Neural progenitor cell (in vitro differentiated cells): Measurements from ENCODE around the gene AGTRAP. TPM values are rescaled to one million over a fixed set of nuclear protein-coding genes. Genes with fewer than 3 reads are reported as not detected.
A peak's percentile ranks its signal among the peaks of the same experiment; 100 is the strongest.

Source experiments
- DNase-seq: peaks from one replicate; pipeline ENCODE4 v3.0.0-alpha.2; 2016; ENCODE audit warnings: low spot score
- H2AFZ ChIP-seq: fragments of 200-600 bp; sonication (generic); replicated peaks from 2 replicates; pipeline ENCODE4 v1.6.1; 2016; ENCODE audit warnings: antibody characterized with exemption
- H3F3A ChIP-seq: fragments of 200-600 bp; sonication (generic); 2 replicates; pipeline ENCODE4 v1.6.1; 2016; ENCODE audit warnings: antibody characterized with exemption, low read depth
- H3K27ac ChIP-seq: fragments of 200-600 bp; sonication (generic); 2 replicates; pipeline ENCODE4 v1.5.1; 2016; ENCODE audit warnings: mild to moderate bottlenecking
- H3K27me3 ChIP-seq: fragments of 200-600 bp; sonication (generic); 2 replicates; pipeline ENCODE4 v1.6.1; 2016; ENCODE audit warnings: mild to moderate bottlenecking, moderate library complexity
- H3K36me3 ChIP-seq: fragments of 200-600 bp; sonication (generic); 2 replicates; pipeline ENCODE4 v1.5.1; 2016
- H3K4me1 ChIP-seq: fragments of 200-600 bp; sonication (generic); 2 replicates; pipeline ENCODE4 v1.6.1; 2016; ENCODE audit warnings: mixed run types
- H3K4me2 ChIP-seq: fragments of 200-600 bp; sonication (generic); 2 replicates; pipeline ENCODE4 v1.6.1; 2016
- H3K4me3 ChIP-seq: fragments of 200-600 bp; sonication (generic); 2 replicates; pipeline ENCODE4 v1.5.1; 2016
- H3K79me2 ChIP-seq: fragments of 200-600 bp; sonication (generic); 2 replicates; pipeline ENCODE4 v1.6.1; 2016; ENCODE audit warnings: low read depth
- H3K9ac ChIP-seq: fragments of 200-600 bp; sonication (generic); 2 replicates; pipeline ENCODE4 v1.6.1; 2016
- H3K9me3 ChIP-seq: fragments of 200-600 bp; sonication (generic); 2 replicates; pipeline ENCODE4 v1.5.1; 2016; ENCODE audit warnings: low read depth
- H4K20me1 ChIP-seq: fragments of 200-600 bp; sonication (generic); 2 replicates; pipeline ENCODE4 v1.6.1; 2016; ENCODE audit warnings: low read depth
- H3K27ac Mint-ChIP-seq: 3 replicates; pipeline ENCODE4 v1.8.0; 2021; ENCODE audit warnings: mixed read lengths
- H3K27me3 Mint-ChIP-seq: 2 replicates; pipeline ENCODE4 v1.8.0; 2022; ENCODE audit warnings: low read depth, mild to moderate bottlenecking, inconsistent platforms, moderate library complexity, mixed read lengths; ENCODE audit not compliant: insufficient read depth
- H3K36me3 Mint-ChIP-seq: 3 replicates; pipeline ENCODE4 v1.8.0; 2021; ENCODE audit warnings: mixed read lengths
- H3K4me1 Mint-ChIP-seq: 3 replicates; pipeline ENCODE4 v1.8.0; 2021; ENCODE audit warnings: mixed read lengths
- H3K4me3 Mint-ChIP-seq: 3 replicates; pipeline ENCODE4 v1.8.0; 2021; ENCODE audit warnings: mild to moderate bottlenecking, moderate library complexity, mixed read lengths
- H3K9me3 Mint-ChIP-seq: 3 replicates; pipeline ENCODE4 v1.8.0; 2020; ENCODE audit warnings: mixed read lengths
- EZH2 ChIP-seq: fragments of 200-600 bp; sonication (generic); IDR thresholded peaks from 2 replicates; pipeline ENCODE4 v1.6.1; 2017; ENCODE audit warnings: antibody characterized with exemption, mild to moderate bottlenecking, moderate library complexity
- EZH2phosphoT487 ChIP-seq: fragments of 200-600 bp; sonication (generic); IDR thresholded peaks from 2 replicates; pipeline ENCODE4 v1.6.1; 2017; ENCODE audit warnings: antibody characterized with exemption
- total RNA-seq: library from RNA; depleted of rRNA; stranded (reverse); fragments of >200 nt; gene quantifications from 2 replicates; pipeline ENCODE4 v1.2.3, GENCODE V29; 2015; ENCODE audit warnings: low replicate concordance
- TF ChIP-seq, protein P1 (sequence below): fragments of 200-600 bp; sonication (generic); IDR thresholded peaks from 2 replicates; pipeline ENCODE4 v1.5.1; 2017; ENCODE audit warnings: antibody characterized with exemption, mild to moderate bottlenecking

The AGTRAP gene
- total RNA-seq, 1 donor from 2014 or later: 12.4 TPM

DNA sequence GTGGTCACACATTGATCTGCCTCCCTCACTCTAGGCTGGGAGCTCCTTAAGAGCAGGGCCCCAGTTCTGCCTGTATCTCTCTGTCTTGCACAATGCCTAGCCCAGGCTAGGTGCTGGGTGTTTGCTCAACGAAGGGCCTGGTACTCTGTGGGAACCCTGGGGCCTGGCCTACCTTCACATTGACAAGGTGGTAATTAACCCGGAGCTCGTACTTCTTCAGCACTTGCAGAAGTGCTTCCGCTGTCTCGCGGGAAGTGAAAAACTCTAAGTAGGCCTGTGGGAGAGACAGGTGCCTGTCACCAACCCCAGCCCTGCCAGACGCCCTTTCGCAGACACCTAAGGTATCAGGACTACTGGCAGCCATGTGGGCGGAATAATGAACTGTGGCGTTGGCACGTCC, 56.2 kb downstream of the AGTRAP start:
- no peak for DNase-seq
- Mint-ChIP-seq H3K9me3 (no peaks in the 10 kb centered on the region), H3K4me1 (no peaks in the 10 kb centered on the region), H3K4me3 (no peak overlapping the region), H3K27ac (no peak overlapping the region), H3K27me3 (no peaks in the 10 kb centered on the region), H3K36me3 (peaks cover 14% of the 10 kb centered on the region)
- no peaks in the 10 kb centered on the region for H3K79me2 ChIP-seq
- H3K4me2 ChIP-seq: no peak overlapping the region
- H3K9ac ChIP-seq: no peak overlapping the region
- H3K36me3 ChIP-seq: no peaks in the 10 kb centered on the region
- no peaks in the 10 kb centered on the region for H3K27me3 ChIP-seq
- H3K9me3 ChIP-seq: no peaks in the 10 kb centered on the region
- no peaks in the 10 kb centered on the region for H4K20me1 ChIP-seq
- peaks cover 8% of the 10 kb centered on the region for H3K4me1 ChIP-seq
- H3K27ac ChIP-seq: no peak overlapping the region
- no peak overlapping the region for H2AFZ ChIP-seq
- no peak overlapping the region for H3K4me3 ChIP-seq
- H3F3A ChIP-seq: peaks cover 7% of the 10 kb centered on the region
- TF ChIP-seq, protein P1, sequence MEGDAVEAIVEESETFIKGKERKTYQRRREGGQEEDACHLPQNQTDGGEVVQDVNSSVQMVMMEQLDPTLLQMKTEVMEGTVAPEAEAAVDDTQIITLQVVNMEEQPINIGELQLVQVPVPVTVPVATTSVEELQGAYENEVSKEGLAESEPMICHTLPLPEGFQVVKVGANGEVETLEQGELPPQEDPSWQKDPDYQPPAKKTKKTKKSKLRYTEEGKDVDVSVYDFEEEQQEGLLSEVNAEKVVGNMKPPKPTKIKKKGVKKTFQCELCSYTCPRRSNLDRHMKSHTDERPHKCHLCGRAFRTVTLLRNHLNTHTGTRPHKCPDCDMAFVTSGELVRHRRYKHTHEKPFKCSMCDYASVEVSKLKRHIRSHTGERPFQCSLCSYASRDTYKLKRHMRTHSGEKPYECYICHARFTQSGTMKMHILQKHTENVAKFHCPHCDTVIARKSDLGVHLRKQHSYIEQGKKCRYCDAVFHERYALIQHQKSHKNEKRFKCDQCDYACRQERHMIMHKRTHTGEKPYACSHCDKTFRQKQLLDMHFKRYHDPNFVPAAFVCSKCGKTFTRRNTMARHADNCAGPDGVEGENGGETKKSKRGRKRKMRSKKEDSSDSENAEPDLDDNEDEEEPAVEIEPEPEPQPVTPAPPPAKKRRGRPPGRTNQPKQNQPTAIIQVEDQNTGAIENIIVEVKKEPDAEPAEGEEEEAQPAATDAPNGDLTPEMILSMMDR: no peak
- no peak for TF ChIP-seq EZH2phosphoT487
- TF ChIP-seq EZH2: no peak

DNA sequence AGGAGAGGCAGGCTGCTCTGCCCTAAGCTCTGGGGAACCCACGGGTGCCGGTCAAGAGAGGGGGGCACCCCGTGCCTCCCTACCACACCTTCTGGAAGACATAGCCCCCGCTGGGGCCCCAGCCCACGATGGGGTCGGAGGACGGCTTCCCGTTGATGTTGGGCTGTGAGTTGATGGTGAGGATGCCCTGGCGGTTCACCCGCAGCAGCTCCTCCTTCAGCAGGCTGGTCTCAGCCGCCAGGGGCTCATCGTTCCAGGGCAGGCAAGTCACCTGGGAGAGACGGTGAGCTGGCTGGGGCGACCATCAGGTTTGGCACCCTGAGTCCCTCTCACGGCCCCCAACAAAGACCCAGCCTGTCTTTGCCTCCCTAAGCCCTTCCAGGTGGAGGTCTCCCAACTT, 57.9 kb downstream of the AGTRAP start:
- DNase-seq: no peak
- Histone ChIP-seq H4K20me1 (no peaks in the 10 kb centered on the region), H3K36me3 (no peaks in the 10 kb centered on the region), H3K9me3 (no peaks in the 10 kb centered on the region), H3K4me3 (no peak overlapping the region), H3K9ac (no peak overlapping the region), H2AFZ (no peak overlapping the region), H3K79me2 (no peaks in the 10 kb centered on the region), H3K27me3 (no peaks in the 10 kb centered on the region), H3K27ac (no peak overlapping the region), H3F3A (no peaks in the 10 kb centered on the region), H3K4me1 (no peaks in the 10 kb centered on the region), H3K4me2 (no peak overlapping the region)
- peaks cover 2% of the 10 kb centered on the region for H3K27me3 Mint-ChIP-seq
- TF ChIP-seq EZH2 (no peak), EZH2phosphoT487 (no peak)
- no peaks in the 10 kb centered on the region for H3K4me1 Mint-ChIP-seq
- H3K27ac Mint-ChIP-seq: no peak overlapping the region
- no peaks in the 10 kb centered on the region for H3K9me3 Mint-ChIP-seq
- H3K4me3 Mint-ChIP-seq: no peak overlapping the region
- H3K36me3 Mint-ChIP-seq: peaks cover 14% of the 10 kb centered on the region

DNA sequence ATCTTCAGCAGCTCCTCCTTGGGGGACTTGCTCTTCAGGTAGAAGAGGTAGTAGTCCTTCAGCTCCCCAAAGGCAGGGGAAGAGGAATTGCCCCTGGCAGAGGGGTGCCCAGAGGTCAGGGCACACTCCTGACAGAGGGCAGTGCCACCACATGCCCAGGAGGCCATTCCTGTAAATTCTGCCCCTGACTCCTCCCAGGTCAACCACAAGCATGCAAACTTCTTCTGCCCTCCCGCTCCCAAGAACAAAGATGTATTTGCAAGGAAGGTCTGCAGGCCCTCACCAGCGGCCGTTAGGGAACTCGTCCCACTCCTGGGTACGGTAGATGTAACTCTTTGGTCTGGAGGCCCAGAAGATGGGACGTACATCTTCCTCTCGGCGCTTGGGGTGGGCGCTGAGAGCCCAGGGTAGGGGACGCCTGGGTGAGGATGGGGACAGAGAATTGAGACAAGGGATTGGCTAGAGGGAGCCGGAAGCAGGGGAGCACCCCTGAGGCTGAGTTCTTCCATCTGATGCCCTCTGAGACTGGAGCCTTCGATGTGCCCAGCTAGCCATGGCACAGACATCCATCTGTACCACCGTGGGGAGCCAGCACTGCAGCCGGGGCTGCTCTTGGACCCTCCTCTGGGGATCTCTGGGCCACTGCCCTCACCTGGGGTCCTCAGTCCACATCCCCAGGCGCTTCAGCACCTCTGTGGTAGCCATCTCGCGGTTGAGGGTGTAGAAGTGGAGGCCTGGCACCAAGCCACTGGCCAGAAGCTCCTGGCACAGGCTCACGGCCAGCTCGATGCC, 58.7 kb downstream of the AGTRAP start:
- Mint-ChIP-seq H3K36me3 (peaks cover 14% of the 10 kb centered on the region), H3K4me1 (no peaks in the 10 kb centered on the region), H3K27me3 (peaks cover 4% of the 10 kb centered on the region), H3K4me3 (peak overlapping the region; percentile 27), H3K9me3 (no peaks in the 10 kb centered on the region), H3K27ac (no peak overlapping the region)
- H3K4me3 ChIP-seq: no peak overlapping the region
- no peaks in the 10 kb centered on the region for H3K4me1 ChIP-seq
- no peaks in the 10 kb centered on the region for H3K9me3 ChIP-seq
- no peaks in the 10 kb centered on the region for H4K20me1 ChIP-seq
- TF ChIP-seq EZH2: no peak
- TF ChIP-seq EZH2phosphoT487: no peak
- TF ChIP-seq, protein P1: no peak
- no peak overlapping the region for H3K4me2 ChIP-seq
- no peaks in the 10 kb centered on the region for H3K27me3 ChIP-seq
- no peaks in the 10 kb centered on the region for H3F3A ChIP-seq
- H2AFZ ChIP-seq: no peak overlapping the region
- H3K79me2 ChIP-seq: no peaks in the 10 kb centered on the region
- no peak overlapping the region for H3K9ac ChIP-seq
- no peaks in the 10 kb centered on the region for H3K36me3 ChIP-seq
- H3K27ac ChIP-seq: no peak overlapping the region
- DNase-seq: no peak

DNA sequence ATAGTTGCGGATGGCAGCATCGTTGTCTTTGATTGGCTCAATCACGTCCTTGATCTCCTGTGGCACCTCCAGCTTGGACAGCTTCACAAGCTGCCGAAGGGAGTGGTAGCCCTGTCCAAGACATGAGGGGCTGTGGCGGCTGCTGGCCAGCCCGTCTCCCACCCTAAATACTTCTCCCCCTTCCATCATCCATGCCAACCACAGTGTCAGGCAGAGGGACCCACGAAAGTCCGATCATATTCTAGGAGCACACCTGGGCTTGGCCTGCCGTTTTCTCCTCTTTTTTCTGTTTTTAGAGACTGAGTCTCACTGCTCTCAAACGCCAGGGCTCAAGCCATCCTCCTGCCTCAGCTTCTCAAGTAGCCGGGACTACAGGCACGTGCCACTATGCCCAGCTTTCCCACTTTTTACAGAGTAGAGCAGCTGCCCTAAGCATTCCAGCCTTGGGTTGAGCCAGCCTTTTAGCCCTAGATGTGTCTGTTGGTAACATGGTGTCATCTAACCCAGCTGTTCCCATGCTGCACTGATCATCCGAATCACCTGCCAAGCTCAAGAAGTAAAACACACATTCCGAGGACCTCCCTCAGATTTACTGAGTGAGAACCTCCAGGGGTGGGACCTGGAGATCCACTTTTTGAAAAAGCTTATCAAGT, 59.4 kb downstream of the AGTRAP start:
- Mint-ChIP-seq H3K27ac (no peak overlapping the region), H3K36me3 (peaks cover 14% of the 10 kb centered on the region), H3K9me3 (no peaks in the 10 kb centered on the region), H3K4me1 (no peaks in the 10 kb centered on the region), H3K27me3 (peaks cover 4% of the 10 kb centered on the region), H3K4me3 (no peak overlapping the region)
- Histone ChIP-seq H3K79me2 (no peaks in the 10 kb centered on the region), H3K4me2 (no peak overlapping the region), H3K4me1 (no peaks in the 10 kb centered on the region), H3F3A (no peaks in the 10 kb centered on the region), H3K9me3 (no peaks in the 10 kb centered on the region), H4K20me1 (no peaks in the 10 kb centered on the region), H3K27ac (no peak overlapping the region), H3K36me3 (no peaks in the 10 kb centered on the region), H3K27me3 (no peaks in the 10 kb centered on the region), H3K4me3 (no peak overlapping the region), H3K9ac (no peak overlapping the region), H2AFZ (no peak overlapping the region)
- no peak for DNase-seq
- TF ChIP-seq EZH2phosphoT487: no peak
- no peak for TF ChIP-seq EZH2
- TF ChIP-seq, protein P1: no peak
